Breast epithelium (tissue), 3 donors: ENCODE measurements around the gene ABT1.

Experiments used
- CTCF ChIP-seq, 3 donors: fragments of 450-650 bp; IDR thresholded peaks; one replicate each; pipeline ENCODE4 v1.5.1; 2016 to 2017; ENCODE audit warnings: antibody characterized with exemption in 3 of 3, mild to moderate bottlenecking in 3 of 3, moderate library complexity in 3 of 3
- POLR2A ChIP-seq: fragments of 450-650 bp; IDR thresholded peaks from one replicate; pipeline ENCODE4 v1.6.1; 2016; ENCODE audit warnings: antibody characterized with exemption, mild to moderate bottlenecking, moderate library complexity

DNA sequence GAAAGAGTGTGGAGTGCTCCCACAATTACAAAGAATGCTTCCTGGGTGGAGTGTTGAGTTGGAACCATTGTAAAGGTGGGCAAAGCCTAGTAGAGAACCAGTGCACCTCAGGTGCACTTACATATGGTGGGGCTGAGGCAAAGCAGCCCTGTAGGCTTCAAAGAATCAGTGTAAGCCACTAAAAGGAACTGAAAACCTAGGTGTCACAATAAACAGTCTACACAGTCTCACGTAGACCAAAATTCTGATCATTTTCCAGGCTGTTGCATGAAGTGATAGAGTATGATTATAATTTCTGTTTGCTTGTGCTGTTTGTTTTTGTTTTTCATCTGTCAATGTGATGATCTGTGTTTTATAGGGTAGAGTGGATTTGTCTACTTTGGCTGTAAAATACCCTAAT is 2.8 kb downstream of the ABT1 start:
- TF ChIP-seq POLR2A (no peak), CTCF (IDR thresholded peaks at IDR 0.05) (no peak)
